ENCODE data around the gene ASTN1. TPM values are rescaled to one million over a fixed set of nuclear protein-coding genes. Genes with fewer than 3 reads are reported as not detected.

The ASTN1 gene
- total and polyA plus RNA-seq, 2 of the 4 experiments (the other 2 are of a cell fraction): under 0.01 to 0.07 TPM

DNA sequence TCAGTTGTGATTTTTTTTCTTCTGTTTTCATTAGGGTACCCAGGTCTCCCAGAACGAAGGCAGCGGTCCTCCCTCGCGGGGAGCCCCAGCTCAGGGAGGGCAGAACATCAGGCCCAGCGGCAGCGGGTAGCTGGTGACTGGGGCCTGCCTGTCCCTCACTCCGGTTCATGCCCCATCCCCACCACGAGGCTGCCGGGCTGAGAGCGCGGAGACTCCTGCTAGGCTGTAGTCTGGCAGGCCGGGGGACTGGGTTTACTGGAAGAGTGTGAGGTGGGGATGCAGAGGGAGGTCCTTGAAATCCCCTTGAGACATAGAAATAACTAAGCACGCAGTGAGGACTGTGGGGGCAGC lies 16.7 kb upstream of the ASTN1 start:
- H2AK9ac ChIP-seq (replicated peaks; ENCODE audit: low read depth, low read length, poor library complexity): no peak overlapping the region
- no peak overlapping the region for H2BK20ac ChIP-seq (ENCODE audit: low read depth, low read length)
- H3K36me3 ChIP-seq (ENCODE audit: control insufficient read depth, insufficient read depth, low read length): no peaks in the 10 kb centered on the region
- ATAC-seq (ENCODE audit: low read depth): peak; percentile 45
- TF ChIP-seq NFE2L2 (IDR thresholded peaks at IDR 0.05; ENCODE audit: low read depth, low read length) (no peak), RAD21 (IDR thresholded peaks at IDR 0.05; ENCODE audit: low read length) (no peak), MAFK (IDR thresholded peaks at IDR 0.05; ENCODE audit: low read depth, low read length) (no peak), MXI1 (IDR thresholded peaks at IDR 0.05; ENCODE audit: borderline replicate concordance, low read depth, low read length) (no peak), FOS (IDR thresholded peaks at IDR 0.05; ENCODE audit: low read depth, low read length) (no peak), SMC3 (IDR thresholded peaks at IDR 0.05; ENCODE audit: low read depth, low read length) (no peak), CEBPB (IDR thresholded peaks at IDR 0.05; ENCODE audit: low read depth, low read length) (no peak), CHD1 (IDR thresholded peaks at IDR 0.05; ENCODE audit: low read depth, low read length) (no peak), POLR2A (IDR thresholded peaks at IDR 0.05; ENCODE audit: low read depth, low read length) (no peak), RFX5 (IDR thresholded peaks at IDR 0.05; ENCODE audit: low read depth, low read length) (no peak)
- TF ChIP-seq, protein P1, sequence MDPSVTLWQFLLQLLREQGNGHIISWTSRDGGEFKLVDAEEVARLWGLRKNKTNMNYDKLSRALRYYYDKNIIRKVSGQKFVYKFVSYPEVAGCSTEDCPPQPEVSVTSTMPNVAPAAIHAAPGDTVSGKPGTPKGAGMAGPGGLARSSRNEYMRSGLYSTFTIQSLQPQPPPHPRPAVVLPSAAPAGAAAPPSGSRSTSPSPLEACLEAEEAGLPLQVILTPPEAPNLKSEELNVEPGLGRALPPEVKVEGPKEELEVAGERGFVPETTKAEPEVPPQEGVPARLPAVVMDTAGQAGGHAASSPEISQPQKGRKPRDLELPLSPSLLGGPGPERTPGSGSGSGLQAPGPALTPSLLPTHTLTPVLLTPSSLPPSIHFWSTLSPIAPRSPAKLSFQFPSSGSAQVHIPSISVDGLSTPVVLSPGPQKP (IDR thresholded peaks at IDR 0.05; ENCODE audit: borderline replicate concordance, low read depth, low read length): no peak
- TF ChIP-seq, protein P2, sequence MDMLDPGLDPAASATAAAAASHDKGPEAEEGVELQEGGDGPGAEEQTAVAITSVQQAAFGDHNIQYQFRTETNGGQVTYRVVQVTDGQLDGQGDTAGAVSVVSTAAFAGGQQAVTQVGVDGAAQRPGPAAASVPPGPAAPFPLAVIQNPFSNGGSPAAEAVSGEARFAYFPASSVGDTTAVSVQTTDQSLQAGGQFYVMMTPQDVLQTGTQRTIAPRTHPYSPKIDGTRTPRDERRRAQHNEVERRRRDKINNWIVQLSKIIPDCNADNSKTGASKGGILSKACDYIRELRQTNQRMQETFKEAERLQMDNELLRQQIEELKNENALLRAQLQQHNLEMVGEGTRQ (IDR thresholded peaks at IDR 0.05; ENCODE audit: low read depth, low read length): no peak
- no peak overlapping the region for H3K23ac ChIP-seq (ENCODE audit: low read depth, low read length)
- H3K4me1 ChIP-seq (ENCODE audit: control insufficient read depth, insufficient read depth, low read length): no peaks in the 10 kb centered on the region
- H3K4me2 ChIP-seq (ENCODE audit: low read depth, low read length): peak overlapping the region; percentile 71; the same call in 1 of the 2 replicates
- 0% methylated on average over 1 of the region's 13 CpGs; no CpG with 5 or more reads in 1 of the 2 experiments for WGBS, 2 experiments (ENCODE audit: extremely low coverage in 2 of 2, insufficient read length in 1 of 2)
- H4K91ac ChIP-seq (ENCODE audit: insufficient read depth, low read depth, low read length): no peak overlapping the region
- POLR2A ChIA-PET (ENCODE audit: unreplicated experiment): no interaction called here
- no peak overlapping the region for H4K5ac ChIP-seq (ENCODE audit: low read depth, low read length)
- H3K27me3 ChIP-seq (ENCODE audit: control insufficient read depth, insufficient read depth, low read length): peaks cover 15% of the 10 kb centered on the region
- H3K9ac ChIP-seq (ENCODE audit: low read depth, low read length): no peak overlapping the region
- H3K9me1 ChIP-seq (ENCODE audit: insufficient read depth, low read length): no peaks in the 10 kb centered on the region
- DNase-seq: no peak
- dilution Hi-C loops (cut with HindIII; ENCODE audit: low sequenced_read_pairs, unreplicated experiment) (no loop called here), intact Hi-C loops (cut with micrococcal nuclease) (loop anchor here (1.0 to 10.0 kb wide), 2 partner anchors 284 to 764 kb away; no protein-coding TSS in a partner anchor), in situ Hi-C loops (cut with MboI; ENCODE audit: low sequenced_read_pairs) (no loop called here)
- H2BK120ac ChIP-seq (ENCODE audit: low read depth, low read length): no peak overlapping the region
- no peak overlapping the region for H2BK5ac ChIP-seq (ENCODE audit: low read depth, low read length, poor library complexity, severe bottlenecking)
- H4K8ac ChIP-seq (ENCODE audit: low read depth in 2 of 2, low read length in 2 of 2): no peak overlapping the region
- H3K4me3 ChIP-seq (ENCODE audit: insufficient read depth, low read depth, low read length): 0 out of 2 replicates have a peak overlapping the region, but pooled peaks have one; percentile 9
- H2AFZ ChIP-seq (replicated peaks; ENCODE audit: low read length, poor library complexity): peak overlapping the region; percentile 92
- H3K79me1 ChIP-seq (ENCODE audit: low read depth in 1 of 2, low read length in 2 of 2): no peaks in the 10 kb centered on the region
- CTCF ChIA-PET: interaction anchor here (0.6 to 1.7 kb wide), 8 partner anchors 9 to 730 kb away, joined by 3 to 6 read pairs (median 3); no protein-coding TSS in a partner anchor
- H3K14ac ChIP-seq (replicated peaks; ENCODE audit: low read depth, low read length): no peak overlapping the region
- H2BK15ac ChIP-seq (ENCODE audit: low read depth, low read length): no peak overlapping the region
- no peak overlapping the region for H3K4ac ChIP-seq (ENCODE audit: low read depth, low read length)
- H3K9me3 ChIP-seq (ENCODE audit: control insufficient read depth, insufficient read depth, low read length): no peaks in the 10 kb centered on the region
- no TSS peak for BruUV-seq (replicated peaks)
- no peak overlapping the region for H3K56ac ChIP-seq (ENCODE audit: extremely low read depth, insufficient read depth, low read length)
- no peak overlapping the region for H3K18ac ChIP-seq (ENCODE audit: low read depth, low read length)
- no peak overlapping the region for H2AK5ac ChIP-seq (ENCODE audit: low read depth, low read length)
- no peaks in the 10 kb centered on the region for H4K20me1 ChIP-seq (ENCODE audit: insufficient read depth, low read length)
- H3K27ac ChIP-seq (ENCODE audit: insufficient read depth, low read length): no peak overlapping the region

Measured in IMR-90 (cell line).